Measurements from ENCODE around the gene MAST4. TPM values are rescaled to one million over a fixed set of nuclear protein-coding genes. Genes with fewer than 3 reads are reported as not detected.

Gene MAST4
- total and polyA plus RNA-seq, 12 donors: 29.6 to 93.3 (median 76.6) TPM

DNA sequence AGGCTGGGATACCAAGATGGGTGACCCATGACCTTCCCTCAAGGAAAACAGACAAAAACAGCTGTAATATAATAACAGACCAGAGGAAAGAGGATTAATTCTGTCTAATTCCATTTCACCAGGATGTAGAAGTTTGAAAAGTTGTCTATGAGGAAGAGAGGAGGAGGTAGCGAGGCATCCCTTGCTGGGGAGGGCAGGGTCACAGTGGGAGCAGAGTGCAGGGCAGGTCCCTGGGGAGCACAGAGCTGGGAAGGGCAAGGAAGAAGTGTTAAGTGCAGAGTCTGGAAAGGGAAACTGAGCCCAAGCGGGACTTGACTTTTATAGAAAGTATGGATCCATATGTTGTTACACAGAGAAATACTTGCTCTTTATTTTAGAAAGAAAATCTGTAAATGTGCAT lies 389.8 kb downstream of the MAST4 start:
- DNase-seq (no peak), ATAC-seq (no peak)
- Histone ChIP-seq H3K27ac (peak overlapping the region in 1 of 10 donors; percentile 13), H3K4me1 (peaks cover 5 to 82% (median 59%) of the 10 kb centered on the region in 9 donors), H3K36me3 (no peaks in the 10 kb centered on the region), H3K9me3 (no peaks in the 10 kb centered on the region), H3K4me3 (no peak overlapping the region), H3K27me3 (no peaks in the 10 kb centered on the region)
- no peak for TF ChIP-seq CTCF (IDR thresholded peaks at IDR 0.05)
- WGBS, 2 donors: 89 to 96% methylated on average over 2 of the region's 2 CpGs
- intact Hi-C loops (cut with DNase I): loop anchor here in 8 of 10 donors (5.0 to 10.0 kb wide), 10 partner anchors 149 to 229 kb away; no protein-coding TSS in a partner anchor

- DNase-seq (no peak), ATAC-seq (no peak)
- Histone ChIP-seq H3K27me3 (no peaks in the 10 kb centered on the region), H3K4me3 (no peak overlapping the region), H3K9me3 (no peaks in the 10 kb centered on the region), H3K36me3 (no peaks in the 10 kb centered on the region), H3K4me1 (peaks cover 5 to 77% (median 53%) of the 10 kb centered on the region in 9 donors), H3K27ac (no peak overlapping the region)
- intact Hi-C loops (cut with DNase I): loop anchor here in 8 of 10 donors (5.0 to 10.0 kb wide), 10 partner anchors 148 to 228 kb away; no protein-coding TSS in a partner anchor
- 84 to 86% methylated on average over 4 of the region's 4 CpGs for WGBS, 2 donors
- TF ChIP-seq CTCF (IDR thresholded peaks at IDR 0.05): no peak
Measured at GRCh38 chr5:66986534-66986933, 390.3 kb downstream of the MAST4 start.

GRCh38 chr5:66987126-66987525 lies 390.9 kb downstream of the MAST4 start:
- 84 to 92% methylated on average over 2 of the region's 2 CpGs for WGBS, 2 donors
- H3K9me3 ChIP-seq: no peaks in the 10 kb centered on the region
- no peak for TF ChIP-seq CTCF (IDR thresholded peaks at IDR 0.05)
- no peak overlapping the region for H3K27ac ChIP-seq
- intact Hi-C loops (cut with DNase I): loop anchor here in 8 of 10 donors (5.0 to 10.0 kb wide), 10 partner anchors 148 to 228 kb away; no protein-coding TSS in a partner anchor
- H3K4me3 ChIP-seq: no peak overlapping the region
- no peaks in the 10 kb centered on the region for H3K27me3 ChIP-seq
- DNase-seq (no peak), ATAC-seq (no peak)
- peaks cover 1 to 71% (median 49%) of the 10 kb centered on the region in 9 donors for H3K4me1 ChIP-seq
- no peaks in the 10 kb centered on the region for H3K36me3 ChIP-seq

- H3K27me3 ChIP-seq: no peaks in the 10 kb centered on the region
- intact Hi-C loops (cut with DNase I): loop anchor here in 8 of 10 donors (5.0 to 10.0 kb wide), 10 partner anchors 147 to 227 kb away; no protein-coding TSS in a partner anchor
- no peak overlapping the region for H3K4me3 ChIP-seq
- H3K9me3 ChIP-seq: no peaks in the 10 kb centered on the region
- ATAC-seq (peak in 2 of 8 donors; percentile 4 to 5), DNase-seq (no peak)
- no peak overlapping the region for H3K27ac ChIP-seq
- 79 to 81% methylated on average over 3 of the region's 3 CpGs for WGBS, 2 donors
- peaks cover 0 to 67% (median 44%) of the 10 kb centered on the region in 9 donors for H3K4me1 ChIP-seq
- no peak for TF ChIP-seq CTCF (IDR thresholded peaks at IDR 0.05)
- H3K36me3 ChIP-seq: no peaks in the 10 kb centered on the region
Measured at GRCh38 chr5:66987540-66987939, 391.3 kb downstream of the MAST4 start.
